GM12878 (cell line): ENCODE data around the gene RAC2. TPM values are rescaled to one million over a fixed set of nuclear protein-coding genes. Genes with fewer than 3 reads are reported as not detected.

Experiments used
- ATAC-seq: fragments of 200-7000 bp; cut with Tn5 transposase; 3 replicates; pipeline ENCODE4 v1.9.1; 2020; ENCODE audit warnings: mild to moderate bottlenecking, moderate library complexity
- BruUV-seq: library from RNA; stranded (reverse); fragments of 400-500 nt; replicated peaks from 2 replicates; lab custom pipeline; 2021; lab: Mats Ljungman, UMichigan
- CTCF ChIA-PET: fragments of 300-600 bp; sonication (Branson Sonifier 250); formaldehyde crosslinking; extraction: SDS; loops from one replicate; lab custom pipeline; 2021; ENCODE audit warnings: inconsistent platforms; lab: Yijun Ruan, JAX
- POLR2A ChIA-PET: fragments of 350-600 bp; formaldehyde crosslinking; extraction: SDS; loops from one replicate; lab custom pipeline; 2021; ENCODE audit warnings: inconsistent platforms; lab: Charles Lee
- RAD21 ChIA-PET: fragments of 300-600 bp; sonication (Branson Sonifier 250); formaldehyde crosslinking; loops from one replicate; lab custom pipeline; 2023; ENCODE audit warnings: antibody characterized with exemption; ENCODE audit not compliant: unreplicated experiment; lab: Charles Lee
- SMC1A ChIA-PET: fragments of 300-600 bp; sonication (Branson Sonifier 250); formaldehyde crosslinking; loops from one replicate; lab custom pipeline; 2023; ENCODE audit not compliant: unreplicated experiment, uncharacterized antibody; lab: Charles Lee
- DNase-seq: peaks from one replicate; pipeline ENCODE4 v3.0.0-alpha.2; 2011; ENCODE audit warnings: low read depth, low spot score
- FAIRE-seq: peaks from 3 replicates; lab custom pipeline; 2011; peaks lifted over from hg19 to GRCh38; lab: Jason Lieb, UNC
- H2AFZ ChIP-seq: 2 replicates; pipeline ENCODE4 v1.6.0; 2011; ENCODE audit warnings: low read depth, low read length, control low read depth; ENCODE audit not compliant: control insufficient read depth
- H3K27ac ChIP-seq: 2 replicates; pipeline ENCODE4 v1.5.1; 2011; ENCODE audit warnings: control low read depth; ENCODE audit not compliant: control insufficient read depth, insufficient read depth
- H3K27me3 ChIP-seq, 2 experiments: replicated peaks in 1 of 2; 2 replicates each; pipeline versions ENCODE4 v1.6.0 to v1.6.1; 2011; ENCODE audit warnings: low read length in 1 of 2; ENCODE audit not compliant: control insufficient read depth in 2 of 2, insufficient read depth in 2 of 2
- H3K36me3 ChIP-seq, 2 experiments: 2 replicates each; pipeline ENCODE4 v1.5.1; 2011; ENCODE audit warnings: low read length in 1 of 2; ENCODE audit not compliant: control insufficient read depth in 2 of 2, insufficient read depth in 2 of 2
- H3K4me1 ChIP-seq: 2 replicates; pipeline ENCODE4 v1.6.1; 2011; ENCODE audit warnings: mild to moderate bottlenecking, low read length, moderate library complexity, mixed read lengths; ENCODE audit not compliant: control insufficient read depth, insufficient read depth
- H3K4me2 ChIP-seq: 2 replicates; pipeline ENCODE4 v1.6.0; 2011; ENCODE audit warnings: control low read depth; ENCODE audit not compliant: control insufficient read depth, insufficient read depth
- H3K4me3 ChIP-seq: fragments of 200-600 bp; sonication (generic); 2 replicates; pipeline ENCODE4 v1.5.1; 2016
- H3K79me2 ChIP-seq: 2 replicates; pipeline ENCODE4 v1.6.0; 2011; ENCODE audit warnings: low read length; ENCODE audit not compliant: control insufficient read depth, insufficient read depth
- H3K9ac ChIP-seq: 2 replicates; pipeline ENCODE4 v1.8.0; 2011; ENCODE audit warnings: low read length, control low read depth, mixed read lengths; ENCODE audit not compliant: control insufficient read depth, insufficient read depth
- H3K9me3 ChIP-seq: replicated peaks from 3 replicates; pipeline ENCODE4 v1.5.1; 2011; ENCODE audit warnings: mild to moderate bottlenecking, low read length; ENCODE audit not compliant: control insufficient read depth, insufficient read depth
- H4K20me1 ChIP-seq: 2 replicates; pipeline ENCODE4 v1.6.0; 2011; ENCODE audit not compliant: control insufficient read depth, insufficient read depth
- BACH1 ChIP-seq: fragments of 450-650 bp; IDR thresholded peaks from 2 replicates; pipeline ENCODE4 v1.6.1; 2017; ENCODE audit warnings: mild to moderate bottlenecking, borderline replicate concordance
- BCL11A ChIP-seq: IDR thresholded peaks from 2 replicates; pipeline ENCODE4 v1.6.1; 2011; ENCODE audit warnings: low read depth, low read length
- CBFB ChIP-seq: IDR thresholded peaks from 2 replicates; pipeline ENCODE4 v1.6.1; 2016; ENCODE audit warnings: antibody characterized with exemption, low read depth
- CREM ChIP-seq: IDR thresholded peaks from 2 replicates; pipeline ENCODE4 v1.6.1; 2014; ENCODE audit warnings: antibody characterized with exemption, low read depth
- E2F4 ChIP-seq: IDR thresholded peaks from 2 replicates; pipeline ENCODE4 v1.6.1; 2012; ENCODE audit warnings: low read depth, low read length, improper control_type of control experiment
- FOS ChIP-seq: IDR thresholded peaks from 3 replicates; pipeline ENCODE4 v1.6.1; 2011; ENCODE audit warnings: borderline replicate concordance; ENCODE audit not compliant: insufficient read length; ENCODE audit errors: extremely low read depth
- GABPA ChIP-seq: IDR thresholded peaks from 2 replicates; pipeline ENCODE4 v1.6.1; 2014; ENCODE audit warnings: antibody characterized with exemption, low read depth, mild to moderate bottlenecking, inconsistent platforms
- KAT2A ChIP-seq: conservative IDR thresholded peaks from 2 replicates; pipeline ENCODE4 v1.6.1; 2011; ENCODE audit warnings: low read depth, low read length; ENCODE audit not compliant: control insufficient read depth
- MXI1 ChIP-seq: fragments of 150-350 bp; IDR thresholded peaks from 2 replicates; pipeline ENCODE4 v1.6.1; 2011; ENCODE audit warnings: low read depth, mild to moderate bottlenecking, inconsistent platforms, low read length, improper control_type of control experiment
- NKRF ChIP-seq: fragments of 450-650 bp; conservative IDR thresholded peaks from 2 replicates; pipeline ENCODE4 v1.6.1; 2017; ENCODE audit warnings: mild to moderate bottlenecking, moderate library complexity
- PAX5 ChIP-seq: IDR thresholded peaks from 2 replicates; pipeline ENCODE4 v1.6.1; 2011; ENCODE audit warnings: low read depth, low read length, borderline replicate concordance
- PKNOX1 ChIP-seq: fragments of 450-650 bp; IDR thresholded peaks from 2 replicates; pipeline ENCODE4 v1.6.1; 2016; ENCODE audit warnings: mild to moderate bottlenecking
- RFX5 ChIP-seq: IDR thresholded peaks from 2 replicates; pipeline ENCODE4 v1.6.1; 2011; ENCODE audit warnings: low read depth, low read length, improper control_type of control experiment
- TCF3 ChIP-seq: IDR thresholded peaks from 2 replicates; pipeline ENCODE4 v1.6.1; 2012; ENCODE audit warnings: low read depth, mild to moderate bottlenecking, low read length, borderline replicate concordance; ENCODE audit not compliant: insufficient read depth
- USF1 ChIP-seq: IDR thresholded peaks from 2 replicates; pipeline ENCODE4 v1.6.1; 2011; ENCODE audit warnings: borderline replicate concordance, low read depth, mild to moderate bottlenecking, moderate library complexity, mixed read lengths, low read length; ENCODE audit not compliant: insufficient read depth; ENCODE audit errors: extremely low read length
- ZNF217 ChIP-seq: fragments of 450-650 bp; IDR thresholded peaks from 2 replicates; pipeline ENCODE4 v1.6.1; 2017; ENCODE audit warnings: antibody characterized with exemption, mild to moderate bottlenecking
- WGBS: methylation state at CpG from one replicate; pipeline ENCODE4 v1.1.6; 2016; ENCODE audit warnings: low lambda C conversion rate; ENCODE audit not compliant: insufficient replicate concordance, insufficient coverage; ENCODE audit errors: missing lambda C conversion rate; 5-methylcytosine and 5-hydroxymethylcytosine counted together
- in situ Hi-C: fragments of 300-500 bp; cut with MboI; formaldehyde crosslinking; loops from 9 replicates; pipeline ENCODE4 v1.14.3; 2018; ENCODE audit warnings: mixed read lengths
- intact Hi-C: fragments of 100-400 bp; cut with micrococcal nuclease; formaldehyde crosslinking; loops from one replicate; pipeline ENCODE4 v1.14.2; 2022; ENCODE audit not compliant: unreplicated experiment
- polyA plus RNA-seq, 11 experiments: library from polyadenylated mRNA; depleted of rRNA in 4 of 11; unstranded in 6 of 11; stranded (reverse) in 5 of 11; fragments of >200 nt; fragmentation: Nextera tagmentation in 4 of 11; fragmentation: Illumina TruSeq in 1 of 11; extraction: Ambion mirVana in 4 of 11; extraction: Trizol in 1 of 11; gene quantifications; 1 replicate in 1 of 11; 2 replicates in 10 of 11; pipeline versions ENCODE4 v1.2.1 to v1.2.3, GENCODE V29; 2011 to 2016; ENCODE audit warnings: inconsistent platforms in 2 of 11, missing spikeins in 2 of 11, low read depth in 1 of 11
- total RNA-seq, 4 experiments: library from RNA; depleted of rRNA in 3 of 4; stranded (reverse); fragments of >200 nt in 3 of 4; fragmentation: Illumina TruSeq in 1 of 4; extraction: Trizol in 1 of 4; gene quantifications; 2 replicates each; pipeline versions ENCODE4 v1.2.1 to v1.2.3, GENCODE V29; 2013 to 2021

The RAC2 gene
- total and polyA plus RNA-seq, 10 of the 15 experiments (the other 5 are each of a cell fraction or from before 2014, with no cell fraction given) = 102 to 386 (median 304) TPM

GRCh38 chr22:37218771-37219411 is 25.2 kb downstream of the RAC2 start (continued):
- peak; percentile 69; the same call in 1 of the 2 replicates for TF ChIP-seq CREM
- no peak for TF ChIP-seq USF1
- TF ChIP-seq KAT2A = no peak
- peak; percentile 98 for TF ChIP-seq CBFB
- TF ChIP-seq FOS = no peak
- TF ChIP-seq GABPA = no peak
- peak; percentile 81 for TF ChIP-seq BCL11A
- TF ChIP-seq MXI1 = no peak

- Histone ChIP-seq H3K9me3 (peaks cover 4% of the 10 kb centered on the region; the same call in 2 of the 3 replicates), H3K4me3 (peak overlapping the region; percentile 32; the same call in 1 of the 2 replicates), H3K27me3 (no peaks in the 10 kb centered on the region), H3K79me2 (peaks cover 21% of the 10 kb centered on the region), H3K36me3 (no peaks in the 10 kb centered on the region; a peak in 1 of 4 replicates), H3K4me2 (peak overlapping the region; percentile 93), H3K9ac (peak overlapping the region; percentile 92), H3K27ac (peak overlapping the region; percentile 99), H3K4me1 (peaks cover 68% of the 10 kb centered on the region), H2AFZ (no peak overlapping the region), H4K20me1 (no peaks in the 10 kb centered on the region)
- ChIA-PET POLR2A (interaction anchor here (1.0 to 11.6 kb wide), 7 partner anchors 10 to 91 kb away, joined by 3 to 246 read pairs (median 25); partner anchors contain the start of genes CYTH4 and RAC2), RAD21 (interaction anchor here (1.0 to 11.8 kb wide), 8 partner anchors 12 to 68 kb away, joined by 3 to 196 read pairs (median 31); partner anchors contain the start of genes IL2RB and RAC2), SMC1A (interaction anchor here (0.9 to 6.7 kb wide), 12 partner anchors 12 to 68 kb away, joined by 3 to 109 read pairs (median 8); partner anchors contain the start of genes IL2RB and RAC2), CTCF (interaction anchor here (1.3 to 8.1 kb wide), 6 partner anchors 11 to 55 kb away, joined by 3 to 111 read pairs (median 42); partner anchors contain the start of gene RAC2)
- BruUV-seq = no TSS peak
- intact Hi-C loops (loop anchor here (1.0 kb wide), 1 partner anchor 55 kb away; no protein-coding TSS in a partner anchor), in situ Hi-C loops (loop anchor here (25.0 kb wide), 1 partner anchor 1831 kb away; the partner anchor contains the start of gene HMOX1)
- 35% methylated on average over 6 of the region's 6 CpGs for WGBS
- no peak for FAIRE-seq
- no peak for DNase-seq
- ATAC-seq = peak; percentile 27
- TF ChIP-seq RFX5 (no peak), E2F4 (no peak), PAX5 (no peak), BACH1 (peak; percentile 21; the same call in 1 of the 2 replicates), PKNOX1 (peak; percentile 50), USF1 (peak; percentile 58), TCF3 (no peak), ZNF217 (peak; percentile 65; the same call in 1 of the 2 replicates), NKRF (no peak)
Observed at GRCh38 chr22:37218399-37218770, 25.7 kb downstream of the RAC2 start.
